HG02840 (cell line): ENCODE data around the gene AKAP13.
A peak's percentile ranks its signal among the peaks of the same experiment; 100 is the strongest.
"Not testable (repeated sequence)": the region's sequence is repeated elsewhere in the genome, so short reads cannot be mapped to it uniquely, and the experiment has no call there.

ENCODE experiments used
- ATAC-seq: cut with Tn5 transposase; IDR thresholded peaks from one replicate; pipeline ENCODE4 v1.9.1; 2021; ENCODE audit warnings: mild to moderate bottlenecking, moderate library complexity, moderate number of reproducible peaks; ENCODE audit not compliant: unreplicated experiment, low FRiP score

The AKAP13 gene

DNA sequence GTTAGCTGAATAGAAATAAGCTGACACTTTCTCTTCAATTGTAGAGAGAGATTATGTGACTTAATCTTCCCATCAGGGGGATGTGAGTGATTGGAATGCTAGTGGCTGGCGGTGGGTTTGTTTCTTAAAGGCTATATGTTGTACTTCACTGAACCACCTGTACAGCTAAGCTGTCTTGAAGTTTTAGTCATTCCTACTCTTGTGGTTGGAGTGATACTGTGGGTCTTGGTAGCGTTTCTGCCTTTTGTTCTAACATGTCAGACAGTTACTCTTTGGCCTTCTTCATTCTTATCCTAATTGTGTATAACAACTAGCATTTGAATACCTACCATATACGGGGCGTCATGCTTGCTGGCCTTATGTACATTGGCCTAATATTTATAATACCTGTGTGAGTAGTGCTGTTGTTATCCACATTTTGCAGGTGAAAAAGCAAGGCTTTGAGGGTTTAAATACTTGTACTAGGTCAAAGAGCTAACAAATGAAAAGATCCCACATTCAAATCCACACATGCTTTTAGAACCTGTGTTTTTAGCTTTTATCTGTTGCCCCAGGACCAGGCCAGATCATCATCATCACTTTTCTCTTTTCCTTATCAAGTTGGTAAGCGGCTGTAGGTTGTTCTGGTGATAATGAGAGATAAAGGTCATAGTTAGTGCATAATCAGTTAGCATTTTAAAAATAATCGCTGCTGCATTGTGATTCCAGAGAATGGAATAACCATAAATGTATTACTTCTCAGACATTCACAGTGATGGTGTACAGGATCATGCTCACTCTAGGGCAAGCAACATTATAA, 50.2 kb downstream of the AKAP13 start:
- peak; percentile 93 for ATAC-seq

DNA sequence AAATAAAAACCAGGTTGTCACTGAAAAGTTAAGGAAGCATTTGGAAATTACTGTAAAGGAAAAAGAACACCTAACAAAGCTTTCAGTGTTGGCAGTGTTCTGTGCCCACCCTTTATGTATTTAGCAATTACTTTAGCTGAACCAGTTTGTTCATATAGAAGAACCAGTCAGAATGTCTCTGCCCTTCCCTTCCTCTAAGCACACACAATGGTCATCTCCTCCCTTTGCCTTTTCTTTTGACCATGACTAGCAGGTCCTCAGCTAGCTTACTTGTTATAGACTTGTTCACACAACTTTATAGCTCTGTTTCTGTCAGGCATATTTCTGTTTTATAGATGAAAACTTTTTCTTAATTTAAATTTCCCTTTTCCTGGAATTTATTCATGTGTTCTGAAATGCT, 59.6 kb downstream of the AKAP13 start:
- ATAC-seq, result no peak

DNA sequence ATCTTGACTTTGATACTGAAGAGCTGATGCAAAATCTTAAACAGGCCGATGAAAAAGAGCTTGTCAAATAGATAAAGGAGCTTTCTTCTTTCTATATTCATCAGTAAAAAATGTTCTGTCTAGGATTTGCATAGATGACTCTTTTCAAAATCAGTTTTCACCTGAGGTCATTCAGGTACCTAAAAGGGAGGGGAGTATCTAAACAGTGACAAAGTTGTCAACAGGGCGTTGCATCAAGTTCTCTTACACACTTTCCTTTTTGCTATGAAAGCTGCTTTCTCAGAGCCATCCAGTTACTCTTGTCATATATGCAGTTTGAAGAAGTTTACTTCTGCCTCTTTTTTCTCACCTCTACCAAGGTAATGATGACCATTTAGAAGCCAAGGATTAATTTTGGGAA, 60.0 kb downstream of the AKAP13 start:
- ATAC-seq, result no peak

DNA sequence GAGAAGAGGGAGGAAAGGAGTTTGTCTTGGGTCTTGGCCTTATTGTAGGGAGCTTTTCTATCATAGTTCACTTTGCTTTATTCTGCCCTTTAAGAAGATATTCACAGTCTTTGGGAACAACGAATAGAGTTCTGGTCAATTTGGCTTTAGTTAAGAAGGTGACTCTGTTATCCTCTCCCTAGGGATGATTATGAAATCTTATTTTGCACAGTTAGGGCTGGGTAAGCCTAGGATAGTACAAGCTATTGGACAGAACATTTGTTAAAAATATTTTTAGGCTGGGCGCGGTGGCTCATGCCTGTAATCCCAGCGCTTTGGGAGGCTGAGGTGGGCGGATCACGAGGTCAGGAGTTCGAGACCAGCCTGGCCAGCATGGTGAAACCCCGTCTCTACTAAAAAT, 61.5 kb downstream of the AKAP13 start:
- ATAC-seq, result not testable (repeated sequence)

DNA sequence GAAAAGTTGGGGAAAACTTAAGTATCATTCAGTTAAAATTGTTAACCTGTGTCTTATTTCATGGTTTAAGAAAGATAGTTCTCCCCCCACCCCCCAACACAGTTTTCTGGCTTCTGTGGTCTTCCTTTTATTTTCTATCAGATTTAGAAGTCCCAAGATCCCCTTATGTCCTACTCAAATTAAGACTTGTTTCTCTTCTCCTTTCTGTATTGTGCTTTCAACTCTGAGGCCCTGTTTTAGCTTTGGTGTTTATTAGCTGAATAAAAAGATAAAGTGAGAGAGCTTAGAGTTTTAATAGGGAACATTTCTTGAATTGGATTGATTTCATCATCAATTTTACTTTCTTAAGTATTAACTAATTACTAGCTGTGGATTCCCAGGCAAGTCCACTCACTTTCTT, 62.6 kb downstream of the AKAP13 start:
- ATAC-seq, result no peak

DNA sequence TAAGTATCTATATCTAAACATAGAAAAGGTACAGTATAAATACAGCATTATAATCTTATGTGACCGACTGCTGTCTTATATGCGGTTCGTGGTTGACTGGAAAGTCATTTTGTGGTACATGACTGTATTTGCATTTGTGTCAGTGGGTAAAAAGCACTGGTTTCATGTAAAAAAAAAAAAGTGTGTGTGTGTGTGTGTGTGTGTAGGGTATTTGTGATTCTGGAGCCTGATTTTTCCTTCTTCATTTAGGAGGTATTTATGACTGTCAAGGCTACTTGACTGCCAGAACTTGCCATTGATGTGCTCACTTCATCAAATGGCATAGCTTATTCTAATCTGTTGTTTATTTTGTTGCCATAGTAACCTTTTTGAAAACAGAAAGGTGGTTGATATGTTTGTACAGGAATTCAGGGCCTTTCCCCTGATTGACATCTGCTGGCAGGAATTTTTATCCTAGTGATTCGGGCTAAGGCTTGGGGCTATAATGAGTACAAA, 63.2 kb downstream of the AKAP13 start:
- ATAC-seq, result peak; percentile 76

DNA sequence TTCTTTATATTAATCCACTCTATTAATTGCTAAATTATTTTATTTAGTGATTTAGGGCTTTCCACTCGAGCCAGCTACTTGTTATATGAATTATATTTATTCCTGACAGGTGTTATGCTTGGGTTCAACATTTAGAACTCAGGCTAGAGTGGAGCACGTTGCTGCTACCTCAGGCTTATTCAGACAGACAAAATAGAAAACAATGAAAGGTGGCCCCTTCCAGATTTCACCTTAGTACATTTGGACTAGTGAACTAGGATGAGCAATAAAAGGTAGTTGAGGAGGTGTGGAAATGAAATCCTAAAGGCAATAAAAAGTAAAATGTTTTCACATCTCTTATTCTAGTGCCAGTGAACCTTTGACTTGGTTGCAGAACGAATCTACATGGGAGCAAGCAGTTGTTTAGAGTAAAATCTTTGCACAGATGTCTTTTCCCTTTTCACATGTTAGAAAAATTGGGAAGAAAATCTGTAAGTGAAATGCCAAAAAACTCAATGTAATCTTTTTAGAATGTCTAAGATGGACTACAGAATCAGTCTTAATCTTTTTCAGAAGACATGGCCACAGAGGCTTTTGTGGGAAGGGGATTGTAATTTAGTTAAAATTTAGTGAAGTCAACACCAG, 63.8 kb downstream of the AKAP13 start:
- no peak for ATAC-seq

DNA sequence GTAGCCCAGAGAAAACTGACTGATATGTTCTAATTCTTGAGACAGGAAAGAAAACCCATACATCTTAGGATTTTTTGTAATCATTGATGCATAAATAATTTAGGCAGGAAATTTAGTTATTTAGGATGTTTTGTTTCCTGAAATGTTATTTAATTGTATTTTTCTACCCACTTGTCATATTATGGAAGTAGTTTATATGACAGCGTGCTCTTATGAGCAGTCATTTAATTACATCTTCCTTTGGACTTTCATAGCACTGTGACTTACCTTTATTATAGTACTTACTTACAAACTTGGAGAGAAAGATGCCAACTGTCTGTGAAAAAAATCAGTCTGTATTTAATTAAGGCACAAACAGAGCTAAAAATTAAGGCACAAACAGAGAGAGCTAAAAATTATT, 65.0 kb downstream of the AKAP13 start:
- ATAC-seq, result no peak

DNA sequence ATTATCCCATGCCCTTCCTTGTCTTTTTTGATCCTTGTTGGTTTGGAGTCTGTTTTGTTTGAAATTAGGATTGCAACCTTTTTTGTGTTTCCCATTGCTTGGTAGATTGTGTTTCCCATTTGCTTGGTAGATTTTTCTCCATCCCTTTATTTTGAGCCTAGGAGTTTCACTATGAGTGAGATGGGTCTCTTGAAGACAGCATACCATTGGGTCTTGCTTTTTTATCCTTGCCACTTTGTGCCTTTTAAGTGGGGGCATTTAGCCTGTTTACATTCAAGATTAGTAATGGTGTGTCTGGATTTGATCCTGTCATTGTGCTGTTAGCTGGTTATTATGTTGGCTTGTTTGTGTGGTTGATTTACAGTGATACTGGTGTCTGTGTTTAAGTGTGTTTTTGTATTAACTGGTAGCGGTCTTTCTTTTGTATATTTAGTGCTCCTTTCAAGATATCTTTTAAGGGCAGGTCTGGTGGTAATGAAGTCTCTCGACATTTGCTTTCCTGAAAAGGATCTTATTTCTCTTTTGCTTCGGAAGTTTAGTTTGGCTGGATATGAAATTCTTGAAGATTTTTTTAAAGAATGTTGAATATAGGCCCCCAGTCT, 70.8 kb downstream of the AKAP13 start:
- ATAC-seq, result no peak

DNA sequence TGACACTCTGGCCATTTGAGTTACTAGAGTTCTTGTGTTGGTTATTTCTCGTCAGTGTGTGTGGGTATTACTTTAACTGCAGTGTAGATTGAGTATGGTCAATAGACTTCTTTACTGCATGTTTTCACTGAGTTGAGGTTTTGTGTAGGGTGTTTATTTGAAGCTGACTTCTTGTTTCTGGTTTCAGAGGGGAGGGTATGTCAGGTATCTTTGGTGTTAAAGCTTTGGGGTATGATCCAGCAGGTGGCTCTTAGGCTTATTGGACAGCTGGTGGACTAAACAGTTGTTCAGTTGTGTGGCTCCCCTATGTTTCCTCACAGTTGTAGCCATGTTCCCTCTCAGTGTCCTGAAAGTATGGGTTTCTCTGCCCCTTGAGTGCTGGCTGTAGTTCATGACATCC, 72.0 kb downstream of the AKAP13 start:
- no peak for ATAC-seq

DNA sequence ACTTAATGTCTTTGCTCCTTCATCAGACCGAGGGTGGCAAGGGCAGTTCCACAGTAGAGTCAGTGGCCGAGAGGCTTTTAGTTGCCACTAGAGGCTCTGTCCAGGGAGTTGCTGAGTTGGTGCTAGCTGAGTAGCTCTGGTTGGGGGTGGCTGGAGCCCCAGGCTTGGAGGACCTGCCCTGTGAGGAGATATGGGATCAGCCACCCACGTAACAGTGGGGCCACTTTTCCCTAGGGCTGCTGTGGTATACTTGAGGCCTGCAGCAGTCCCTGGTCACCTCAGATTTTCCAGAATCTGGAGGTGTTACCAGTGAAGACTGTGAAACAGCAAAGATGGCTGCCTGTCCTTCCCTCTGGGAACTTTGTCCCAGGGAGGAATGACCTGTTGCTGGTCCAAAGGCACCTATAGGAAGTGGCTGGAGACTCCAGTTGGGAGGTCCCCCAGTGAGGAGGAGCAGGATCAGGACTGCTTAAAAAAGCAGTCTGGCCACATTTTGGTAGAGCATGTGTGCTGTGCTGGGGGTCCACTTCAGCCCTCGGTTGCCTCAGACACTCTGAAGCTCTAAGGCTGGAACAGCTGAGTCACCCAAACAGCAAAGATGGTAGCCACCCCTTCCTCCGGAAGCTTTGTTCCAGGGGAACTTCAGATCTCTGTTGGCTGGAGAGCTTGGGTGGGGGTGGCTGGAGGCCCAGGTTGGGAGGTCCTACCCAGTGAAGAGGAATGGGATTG, 72.9 kb downstream of the AKAP13 start:
- no peak for ATAC-seq

DNA sequence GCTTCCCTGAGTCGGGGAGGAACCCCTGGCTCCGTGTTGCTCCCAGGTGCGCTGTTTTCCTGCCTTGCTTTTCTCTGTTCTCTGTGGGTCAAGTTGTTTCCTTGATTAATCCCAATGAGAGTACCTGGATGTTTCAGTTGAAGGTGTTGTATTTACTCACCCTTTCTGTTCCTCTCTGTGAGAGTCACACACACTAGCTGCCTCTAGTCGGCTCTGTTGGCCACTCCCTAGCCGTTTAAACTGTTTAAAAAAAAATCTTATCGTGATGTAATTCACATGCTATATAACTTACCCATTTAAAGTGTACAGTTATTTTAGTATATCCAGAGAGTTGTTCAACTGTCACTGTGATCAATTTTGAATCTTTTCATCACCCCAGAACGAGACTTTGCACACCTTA, 74.0 kb downstream of the AKAP13 start:
- ATAC-seq, result no peak

DNA sequence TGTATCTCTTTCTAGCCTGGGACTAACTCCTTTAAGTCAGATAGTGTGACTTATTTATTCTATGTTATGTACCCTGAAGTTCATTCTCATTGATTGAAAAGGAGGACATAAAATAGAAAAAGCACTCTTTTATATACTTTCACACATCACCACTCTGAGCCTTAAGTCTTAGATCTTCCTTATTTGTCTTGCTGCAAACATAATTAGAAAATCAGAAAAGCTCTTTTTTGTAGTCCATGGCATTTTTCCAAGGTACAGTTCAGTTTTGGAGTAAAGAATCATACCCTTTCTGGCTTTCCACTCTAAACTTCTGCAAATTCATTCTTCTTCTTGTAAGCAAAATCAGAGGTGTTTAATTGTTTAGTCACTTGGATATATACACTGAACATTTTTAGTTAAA, 75.5 kb downstream of the AKAP13 start:
- no peak for ATAC-seq

DNA sequence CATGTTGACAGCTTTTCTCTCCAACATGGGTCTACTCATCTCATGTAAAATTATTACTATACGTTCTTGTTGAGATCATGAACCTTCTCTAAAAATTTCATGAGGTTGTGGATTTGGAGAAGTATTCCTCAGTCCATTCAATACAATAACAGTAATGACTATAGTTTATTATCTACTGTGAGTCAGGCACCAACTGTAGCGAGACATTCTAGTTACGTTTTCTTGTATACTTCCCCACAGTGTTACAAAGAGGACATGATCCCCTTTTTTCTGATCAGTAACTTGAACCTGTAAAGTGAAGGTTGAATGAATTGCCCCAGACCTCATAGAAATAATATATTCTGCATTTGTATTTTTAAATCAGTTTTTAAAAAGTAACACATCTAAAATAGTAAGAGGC, 76.4 kb downstream of the AKAP13 start:
- no peak for ATAC-seq

DNA sequence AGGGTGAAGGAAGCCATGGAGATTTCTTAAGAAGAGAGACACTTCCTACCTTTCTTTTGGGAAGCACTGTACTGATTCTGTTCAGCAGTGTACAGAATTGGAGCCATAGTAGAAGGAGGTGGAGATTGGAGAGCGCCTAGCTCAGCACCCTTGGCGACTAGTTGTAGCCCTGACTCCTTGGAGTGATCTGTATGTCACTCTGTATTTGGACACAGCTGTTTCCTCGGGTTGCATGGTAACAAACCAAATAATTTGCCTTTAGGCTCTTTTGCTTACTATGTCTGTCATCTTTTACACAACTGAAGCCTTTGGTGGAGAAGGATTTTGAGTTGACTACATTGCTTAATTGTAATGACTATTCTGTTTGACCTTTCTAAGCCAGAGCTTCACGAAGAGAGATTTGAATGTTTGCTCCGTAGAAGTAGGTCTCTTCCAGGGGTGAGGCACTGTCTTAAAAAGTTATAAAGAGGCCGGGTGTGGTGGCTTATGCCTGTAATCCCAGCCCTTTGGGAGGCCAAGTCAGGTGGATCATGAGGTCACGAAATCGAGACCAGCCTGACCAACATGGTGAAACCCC, 77.1 kb downstream of the AKAP13 start:
- peak; percentile 77 for ATAC-seq

DNA sequence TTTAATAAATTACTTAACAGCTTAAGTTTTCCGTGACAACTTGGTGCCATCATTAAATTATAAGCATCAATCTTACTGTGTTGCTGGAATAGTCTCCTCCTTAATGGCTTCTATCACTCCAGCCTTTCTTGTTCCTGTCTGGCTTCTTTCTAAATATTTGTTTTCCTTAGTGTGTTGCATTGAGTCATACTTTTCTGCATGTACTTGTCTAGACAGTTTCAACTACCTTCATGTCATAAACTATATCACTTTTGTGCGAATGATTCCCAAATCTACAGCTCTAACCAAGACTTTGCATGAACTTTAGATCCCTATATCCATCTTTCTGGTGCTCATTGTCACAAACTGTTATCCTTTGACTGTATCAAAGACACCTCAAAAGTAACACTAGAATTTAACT, 78.4 kb downstream of the AKAP13 start:
- ATAC-seq, result no peak

DNA sequence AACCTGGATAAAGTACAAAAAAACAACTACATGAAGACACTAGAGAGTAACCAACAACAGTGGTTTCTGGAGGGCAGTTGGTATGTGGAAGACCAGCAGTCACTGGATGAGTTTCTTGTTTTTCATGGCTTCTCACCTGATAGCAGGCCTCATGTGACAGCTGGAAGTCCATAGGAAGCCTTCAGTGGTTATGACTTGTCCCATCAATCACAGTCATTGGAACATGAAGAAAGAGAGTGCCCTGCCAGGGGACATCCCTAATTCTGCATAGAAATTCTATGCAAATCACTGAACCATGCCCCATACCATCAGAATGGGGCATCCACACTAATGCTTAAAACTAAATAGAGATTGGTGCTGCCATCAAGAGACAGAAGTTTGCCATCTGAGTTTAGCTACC, 81.6 kb downstream of the AKAP13 start:
- no peak for ATAC-seq

DNA sequence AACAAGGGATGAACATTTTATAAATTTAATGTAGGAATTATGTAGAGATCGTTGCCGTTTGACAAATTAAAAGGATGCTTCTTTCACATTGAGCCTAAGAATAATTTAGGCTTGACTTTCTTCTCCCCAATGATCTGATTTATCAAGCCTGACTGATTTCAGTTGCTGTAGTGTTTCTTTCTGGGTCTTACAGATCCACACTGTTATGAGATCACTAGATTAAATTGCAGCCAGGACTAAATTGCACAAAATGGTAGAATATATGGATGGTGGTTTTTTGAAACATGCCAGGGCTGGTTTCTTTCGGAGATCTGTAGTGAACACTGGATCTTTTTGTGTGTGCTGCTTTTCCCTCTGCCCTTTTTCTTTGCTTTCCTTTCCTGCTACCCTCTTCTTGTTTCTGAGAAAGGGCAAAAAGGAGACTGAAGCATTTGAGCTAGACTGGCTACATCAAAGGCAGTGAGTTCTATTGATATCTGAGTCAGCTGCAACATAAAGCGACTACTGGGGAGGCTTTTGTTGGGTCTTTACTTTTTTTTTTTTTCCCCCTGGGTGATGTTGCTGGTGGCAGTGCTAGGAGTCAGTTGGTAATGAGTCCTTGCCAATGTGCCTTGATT, 83.0 kb downstream of the AKAP13 start:
- ATAC-seq, result no peak

DNA sequence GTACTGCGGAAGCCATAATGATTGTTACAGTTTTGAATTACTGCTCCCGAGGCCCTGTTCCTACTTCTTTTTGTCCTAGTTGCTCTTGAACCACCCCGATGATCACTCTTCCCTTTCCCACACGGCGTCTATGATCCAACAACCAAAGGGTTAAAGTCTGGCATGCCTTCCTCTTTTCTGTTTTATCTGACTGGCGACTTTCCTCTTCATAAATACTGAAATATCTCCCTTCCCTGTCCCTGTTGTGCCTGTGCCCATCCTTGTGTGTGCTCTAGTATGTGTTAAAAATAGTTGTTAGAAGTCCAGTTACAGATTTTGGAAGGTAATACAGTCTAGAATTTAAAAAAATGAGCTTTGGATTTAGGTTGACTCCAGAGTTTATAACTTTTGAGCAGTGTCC, 83.6 kb downstream of the AKAP13 start:
- no peak for ATAC-seq

DNA sequence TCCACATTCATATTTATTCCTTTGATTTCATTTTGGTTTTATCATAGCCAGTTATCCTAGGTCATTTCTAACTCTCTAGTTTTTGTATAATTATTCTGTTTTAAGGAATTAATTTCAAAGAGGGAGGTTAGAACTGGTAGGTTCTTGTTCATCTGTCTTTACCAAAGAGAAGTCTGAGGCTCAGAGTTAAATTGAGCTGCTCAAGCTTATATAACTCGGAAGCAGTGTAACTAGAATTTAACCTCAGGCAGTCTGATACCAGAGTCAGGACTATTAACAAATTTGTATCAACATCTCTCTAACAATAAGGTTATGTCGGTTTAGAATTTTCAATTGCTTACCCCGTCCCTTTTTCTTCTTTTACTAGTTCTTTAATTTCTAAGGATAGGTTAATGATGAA, 84.1 kb downstream of the AKAP13 start:
- ATAC-seq, result no peak
